GM10248 (cell line): ENCODE data around the gene ZBTB38.

Source experiments
- CTCF ChIA-PET: fragments of 300-600 bp; sonication (Branson Sonifier 250); formaldehyde crosslinking; extraction: SDS; loops from one replicate; lab custom pipeline; 2021; ENCODE audit warnings: antibody characterized with exemption; lab: Yijun Ruan, JAX
- POLR2A ChIA-PET: fragments of 350-650 bp; sonication (Branson Sonifier 250); formaldehyde crosslinking; extraction: SDS; loops from one replicate; lab custom pipeline; 2020; ENCODE audit warnings: antibody characterized with exemption; lab: Yijun Ruan, JAX
- DNase-seq: peaks from one replicate; pipeline ENCODE4 v3.0.0; 2012; ENCODE audit errors: extremely low spot score
- TF ChIP-seq, protein P1 (sequence below): IDR thresholded peaks from 2 replicates; pipeline ENCODE4 v1.5.1; 2012; ENCODE audit warnings: mild to moderate bottlenecking, low read depth; ENCODE audit errors: extremely low read depth, missing control alignments, control extremely low read depth

ZBTB38 gene

GRCh38 chr3:141385406-141386125 lies 17.3 kb downstream of the ZBTB38 start:
- POLR2A ChIA-PET = no interaction called here
- CTCF ChIA-PET = interaction anchor here (0.8 to 10.6 kb wide), 19 partner anchors 8 to 74 kb away, joined by 3 to 143 read pairs (median 5); partner anchors contain the start of gene ZBTB38
- DNase-seq = no peak
- TF ChIP-seq, protein P1, sequence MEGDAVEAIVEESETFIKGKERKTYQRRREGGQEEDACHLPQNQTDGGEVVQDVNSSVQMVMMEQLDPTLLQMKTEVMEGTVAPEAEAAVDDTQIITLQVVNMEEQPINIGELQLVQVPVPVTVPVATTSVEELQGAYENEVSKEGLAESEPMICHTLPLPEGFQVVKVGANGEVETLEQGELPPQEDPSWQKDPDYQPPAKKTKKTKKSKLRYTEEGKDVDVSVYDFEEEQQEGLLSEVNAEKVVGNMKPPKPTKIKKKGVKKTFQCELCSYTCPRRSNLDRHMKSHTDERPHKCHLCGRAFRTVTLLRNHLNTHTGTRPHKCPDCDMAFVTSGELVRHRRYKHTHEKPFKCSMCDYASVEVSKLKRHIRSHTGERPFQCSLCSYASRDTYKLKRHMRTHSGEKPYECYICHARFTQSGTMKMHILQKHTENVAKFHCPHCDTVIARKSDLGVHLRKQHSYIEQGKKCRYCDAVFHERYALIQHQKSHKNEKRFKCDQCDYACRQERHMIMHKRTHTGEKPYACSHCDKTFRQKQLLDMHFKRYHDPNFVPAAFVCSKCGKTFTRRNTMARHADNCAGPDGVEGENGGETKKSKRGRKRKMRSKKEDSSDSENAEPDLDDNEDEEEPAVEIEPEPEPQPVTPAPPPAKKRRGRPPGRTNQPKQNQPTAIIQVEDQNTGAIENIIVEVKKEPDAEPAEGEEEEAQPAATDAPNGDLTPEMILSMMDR = no peak

GRCh38 chr3:141386126-141386488 lies 17.8 kb downstream of the ZBTB38 start:
- ChIA-PET CTCF (interaction anchor here (0.6 to 10.6 kb wide), 11 partner anchors 8 to 74 kb away, joined by 3 to 143 read pairs (median 10); partner anchors contain the start of gene ZBTB38), POLR2A (no interaction called here)
- DNase-seq = no peak
- TF ChIP-seq, protein P1 = no peak

DNA sequence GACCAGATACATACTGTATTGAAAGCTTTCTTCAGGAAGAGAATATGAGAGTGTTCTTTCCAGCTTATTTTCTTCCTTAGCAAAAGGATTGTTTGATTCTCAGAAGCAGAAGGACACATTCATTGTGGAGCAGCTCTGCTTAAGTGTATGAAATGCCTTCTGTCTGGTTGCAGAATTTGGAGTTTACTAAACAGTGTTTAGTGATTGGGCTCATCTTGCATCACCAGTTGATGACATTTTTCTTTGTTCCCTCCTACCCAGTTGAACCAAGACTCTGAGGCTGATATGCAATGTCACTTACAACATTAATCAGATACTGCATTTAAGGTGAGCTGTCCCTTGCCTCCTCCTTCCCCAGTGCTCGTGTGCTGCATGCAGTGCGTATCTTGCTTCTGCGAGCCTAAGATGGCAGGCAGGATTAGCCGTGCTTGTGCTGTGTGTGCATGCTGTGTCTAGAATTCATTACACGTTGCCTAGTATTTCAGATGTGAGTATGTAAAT lies 18.4 kb downstream of the ZBTB38 start:
- CTCF ChIA-PET = interaction anchor here (0.6 to 10.6 kb wide), 10 partner anchors 11 to 73 kb away, joined by 3 to 143 read pairs (median 12); partner anchors contain the start of gene ZBTB38
- POLR2A ChIA-PET = no interaction called here
- no peak for DNase-seq
- TF ChIP-seq, protein P1 = no peak

- ChIA-PET CTCF (interaction anchor here (0.8 to 10.6 kb wide), 8 partner anchors 10 to 156 kb away, joined by 3 to 143 read pairs (median 9); partner anchors contain the start of genes PXYLP1 and ZBTB38), POLR2A (no interaction called here)
- TF ChIP-seq, protein P1 = no peak
- DNase-seq = no peak
Measured at GRCh38 chr3:141387516-141387915, 19.2 kb downstream of the ZBTB38 start.

DNA sequence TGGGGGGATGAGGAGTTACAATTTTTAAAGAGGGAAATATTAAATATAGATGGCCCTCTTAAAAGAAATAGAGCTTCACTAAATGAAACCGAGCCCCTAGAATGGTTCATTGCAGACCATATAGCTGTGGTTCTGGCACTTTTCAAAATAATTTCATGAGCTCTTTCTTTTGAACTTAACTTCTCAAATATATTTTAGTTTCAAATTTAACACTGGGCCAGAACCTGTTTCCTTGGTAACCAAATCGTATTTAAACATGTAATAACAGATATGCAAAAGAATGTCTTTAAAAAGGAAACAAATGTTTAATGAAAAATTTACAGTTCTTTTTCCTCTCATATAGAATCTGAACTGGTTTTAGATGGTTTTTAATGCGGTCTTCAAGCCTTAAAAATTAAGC lies 20.1 kb downstream of the ZBTB38 start:
- TF ChIP-seq, protein P1 = no peak
- ChIA-PET POLR2A (no interaction called here), CTCF (interaction anchor here (0.8 to 10.6 kb wide), 12 partner anchors 9 to 157 kb away, joined by 3 to 143 read pairs (median 4); partner anchors contain the start of genes PXYLP1 and ZBTB38)
- no peak for DNase-seq

DNA sequence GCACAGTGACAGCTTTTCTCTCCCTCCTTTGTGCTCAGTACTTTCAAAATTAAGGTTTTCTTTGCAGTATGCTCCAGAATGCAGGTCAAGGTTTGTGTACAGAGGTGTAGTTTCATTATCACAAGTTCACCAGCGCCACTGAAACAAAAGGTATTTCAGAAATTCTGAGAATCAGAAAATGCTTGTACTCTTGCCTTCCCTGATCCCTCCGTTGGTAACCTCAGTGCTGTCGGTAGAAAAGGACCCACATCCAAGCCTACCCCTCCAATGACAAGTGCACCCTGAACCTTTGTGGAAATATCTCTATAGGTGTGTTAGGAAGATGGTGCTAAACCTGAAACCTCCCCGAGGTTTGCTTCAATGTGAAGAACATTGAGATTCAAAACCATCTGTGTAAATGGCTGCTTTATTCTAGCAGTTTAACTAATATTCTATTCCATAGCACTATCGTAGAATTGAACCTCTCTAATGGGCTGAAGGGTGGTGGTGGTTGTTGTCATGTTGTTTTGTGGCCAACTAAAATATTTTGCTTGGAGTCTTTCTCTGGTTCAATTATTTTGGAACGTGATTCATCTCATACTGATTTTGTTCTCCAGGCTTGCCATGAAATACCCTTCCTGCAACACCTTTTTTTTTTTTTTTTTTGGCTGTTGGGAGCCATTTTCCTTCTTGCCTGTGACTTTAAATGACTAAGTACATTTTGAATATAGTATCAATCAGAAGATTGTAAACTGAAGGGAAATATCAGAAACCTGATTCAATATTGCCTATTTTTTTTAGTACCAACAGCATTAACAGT lies 20.7 kb downstream of the ZBTB38 start:
- ChIA-PET POLR2A (no interaction called here), CTCF (interaction anchor here (1.0 to 10.6 kb wide), 11 partner anchors 8 to 77 kb away, joined by 3 to 143 read pairs (median 4); partner anchors contain the start of gene ZBTB38)
- no peak for DNase-seq
- TF ChIP-seq, protein P1 = no peak
